ENCODE results near the gene PAPPA.

GRCh38 chr9:116391306-116391900 lies 237.8 kb downstream of the PAPPA start:
- TF ChIP-seq NFYB (CRISPR knock-in tag; conservative IDR thresholded peaks at IDR 0.05; ENCODE audit: low read depth), result no peak
- TF ChIP-seq CTCF (IDR thresholded peaks at IDR 0.05), result no peak

Data from WTC11 (cell line).